H9 (cell line): ENCODE data around the gene TRIM10. TPM values are rescaled to one million over a fixed set of nuclear protein-coding genes. Genes with fewer than 3 reads are reported as not detected.

ENCODE experiments used
- DNase-seq: peaks from one replicate; pipeline ENCODE4 v3.0.0-alpha.2; 2017
- H2AFZ ChIP-seq: one replicate; pipeline ENCODE4 v1.6.1; 2013; ENCODE audit warnings: mild to moderate bottlenecking, low read length, control low read depth, moderate library complexity
- H2AK5ac ChIP-seq: 2 replicates; pipeline ENCODE4 v1.6.1; 2013; ENCODE audit warnings: low read length, control low read depth, mixed read lengths; ENCODE audit not compliant: insufficient read length
- H2BK120ac ChIP-seq: one replicate; pipeline ENCODE4 v1.6.1; 2013; ENCODE audit warnings: low read depth, mild to moderate bottlenecking, low read length, control low read depth, inconsistent platforms; ENCODE audit not compliant: poor library complexity, severe bottlenecking
- H2BK12ac ChIP-seq: 2 replicates; pipeline ENCODE4 v1.6.1; 2013; ENCODE audit warnings: low read length, control low read depth, mixed read lengths, low read depth; ENCODE audit not compliant: insufficient read length
- H2BK15ac ChIP-seq: 2 replicates; pipeline ENCODE4 v1.6.1; 2013; ENCODE audit warnings: low read depth, low read length, control low read depth
- H2BK20ac ChIP-seq: one replicate; pipeline ENCODE4 v1.6.1; 2013; ENCODE audit warnings: low read depth, mild to moderate bottlenecking, low read length, control low read depth, inconsistent platforms; ENCODE audit not compliant: poor library complexity, severe bottlenecking
- H2BK5ac ChIP-seq: 2 replicates; pipeline ENCODE4 v1.6.1; 2013; ENCODE audit warnings: low read length, control low read depth, mixed read lengths; ENCODE audit not compliant: insufficient read length
- H3K14ac ChIP-seq: 2 replicates; pipeline ENCODE4 v1.6.1; 2013; ENCODE audit warnings: low read length, control low read depth; ENCODE audit not compliant: insufficient read depth
- H3K18ac ChIP-seq: 2 replicates; pipeline ENCODE4 v1.6.1; 2013; ENCODE audit warnings: low read depth, mild to moderate bottlenecking, mixed read lengths, low read length, control low read depth; ENCODE audit not compliant: insufficient read length
- H3K23ac ChIP-seq: 2 replicates; pipeline ENCODE4 v1.6.1; 2013; ENCODE audit warnings: low read length, control low read depth, mixed read lengths, low read depth; ENCODE audit not compliant: insufficient read length
- H3K23me2 ChIP-seq: 2 replicates; pipeline ENCODE4 v1.6.1; 2013; ENCODE audit warnings: low read depth, mild to moderate bottlenecking, mixed read lengths, low read length, control low read depth; ENCODE audit not compliant: insufficient read length, poor library complexity, severe bottlenecking
- H3K27ac ChIP-seq: 2 replicates; pipeline ENCODE4 v1.5.1; 2013; ENCODE audit warnings: low read length, control low read depth, mixed read lengths, low read depth; ENCODE audit not compliant: insufficient read length
- H3K27me3 ChIP-seq: 2 replicates; pipeline ENCODE4 v1.6.1; 2013; ENCODE audit warnings: low read length, control low read depth, inconsistent platforms; ENCODE audit not compliant: insufficient read depth
- H3K4ac ChIP-seq: 2 replicates; pipeline ENCODE4 v1.6.1; 2013; ENCODE audit warnings: low read depth, mild to moderate bottlenecking, control low read depth, inconsistent platforms, low read length, moderate library complexity
- H3K4me1 ChIP-seq: 2 replicates; pipeline ENCODE4 v1.6.1; 2013; ENCODE audit warnings: low read length, control low read depth, inconsistent platforms; ENCODE audit not compliant: insufficient read depth
- H3K4me2 ChIP-seq: 2 replicates; pipeline ENCODE4 v1.6.1; 2013; ENCODE audit warnings: low read length, control low read depth, mixed read lengths; ENCODE audit not compliant: insufficient read length, insufficient read depth
- H3K56ac ChIP-seq: 2 replicates; pipeline ENCODE4 v1.6.1; 2013; ENCODE audit warnings: low read depth, mild to moderate bottlenecking, mixed read lengths, low read length, control low read depth; ENCODE audit not compliant: insufficient read length
- H3K79me1 ChIP-seq: 2 replicates; pipeline ENCODE4 v1.6.1; 2013; ENCODE audit warnings: low read depth, mild to moderate bottlenecking, moderate library complexity, low read length, control low read depth, inconsistent platforms; ENCODE audit not compliant: insufficient read depth, poor library complexity, severe bottlenecking
- H3K79me2 ChIP-seq: 2 replicates; pipeline ENCODE4 v1.6.1; 2013; ENCODE audit warnings: low read length, control low read depth, inconsistent platforms; ENCODE audit not compliant: insufficient read depth
- H3K9ac ChIP-seq: 2 replicates; pipeline ENCODE4 v1.6.1; 2013; ENCODE audit warnings: low read length, control low read depth, mixed read lengths; ENCODE audit not compliant: insufficient read length; ENCODE audit errors: extremely low read depth
- H3K9me3 ChIP-seq: one replicate; pipeline ENCODE4 v1.6.1; 2013; ENCODE audit warnings: low read depth, low read length, inconsistent platforms; ENCODE audit not compliant: control insufficient read depth
- H3T11ph ChIP-seq: one replicate; pipeline ENCODE4 v1.6.1; 2013; ENCODE audit warnings: mild to moderate bottlenecking, low read length, control low read depth, inconsistent platforms
- H4K20me1 ChIP-seq: one replicate; pipeline ENCODE4 v1.6.1; 2013; ENCODE audit not compliant: control insufficient read depth, insufficient read length, insufficient read depth
- H4K5ac ChIP-seq: 2 replicates; pipeline ENCODE4 v1.6.1; 2013; ENCODE audit warnings: low read depth, mild to moderate bottlenecking, mixed read lengths, low read length, control low read depth; ENCODE audit not compliant: insufficient read length
- H4K8ac ChIP-seq: replicated peaks from 2 replicates; pipeline ENCODE4 v1.6.1; 2013; ENCODE audit warnings: low read length, control low read depth, mixed read lengths, low read depth; ENCODE audit not compliant: insufficient read length
- H4K91ac ChIP-seq: 2 replicates; pipeline ENCODE4 v1.6.1; 2013; ENCODE audit warnings: low read depth, mild to moderate bottlenecking, moderate library complexity, mixed read lengths, low read length, control low read depth; ENCODE audit not compliant: insufficient read length
- H3K27ac Mint-ChIP-seq, 3 experiments: 2 replicates in 2 of 3; 3 replicates in 1 of 3; pipeline ENCODE4 v1.8.0; 2020 to 2021; ENCODE audit warnings: mixed read lengths in 3 of 3, mild to moderate bottlenecking in 1 of 3, moderate library complexity in 1 of 3
- H3K27me3 Mint-ChIP-seq: 2 replicates; pipeline ENCODE4 v1.8.0; 2021; ENCODE audit warnings: low read depth, mild to moderate bottlenecking, moderate library complexity, mixed read lengths
- H3K36me3 Mint-ChIP-seq, 3 experiments: 2 replicates in 2 of 3; 3 replicates in 1 of 3; pipeline ENCODE4 v1.8.0; 2020 to 2021; ENCODE audit warnings: low read depth in 3 of 3, mixed read lengths in 3 of 3; ENCODE audit not compliant: insufficient read depth in 1 of 3
- H3K4me1 Mint-ChIP-seq, 2 experiments: 2 replicates each; pipeline ENCODE4 v1.8.0; 2020; ENCODE audit warnings: mixed read lengths in 2 of 2
- H3K4me3 Mint-ChIP-seq, 2 experiments: 2 replicates in 1 of 2; 3 replicates in 1 of 2; pipeline ENCODE4 v1.8.0; 2020 to 2021; ENCODE audit warnings: mild to moderate bottlenecking in 2 of 2, mixed read lengths in 2 of 2, moderate library complexity in 1 of 2
- H3K9me3 Mint-ChIP-seq, 2 experiments: 2 replicates in 1 of 2; 3 replicates in 1 of 2; pipeline ENCODE4 v1.8.0; 2020; ENCODE audit warnings: mild to moderate bottlenecking in 2 of 2, mixed read lengths in 2 of 2, moderate library complexity in 1 of 2
- CTCF ChIP-seq: fragments of 200-600 bp; sonication (generic); conservative IDR thresholded peaks from 3 replicates; pipeline ENCODE4 v1.8.0; 2021; ENCODE audit warnings: antibody characterized with exemption, mild to moderate bottlenecking
- WGBS: extraction: QIAGEN DNeasy Blood & Tissue Kit; methylation state at CpG from one replicate; pipeline ENCODE4 v1.1.7; 2013; ENCODE audit warnings: missing lambda C conversion rate, low lambda C conversion rate, mixed read lengths; ENCODE audit not compliant: insufficient read length; ENCODE audit errors: extremely low coverage; 5-methylcytosine and 5-hydroxymethylcytosine counted together
- total RNA-seq: library from RNA; stranded (reverse); gene quantifications from 2 replicates; pipeline ENCODE4 v1.2.1, GENCODE V29; 2021

The TRIM10 gene
- total RNA-seq, 1 experiment from 2014 or later = 0.07 TPM

- Mint-ChIP-seq H3K4me3 (no peak within 1 kb of the TSS), H3K9me3 (no peaks in the 10 kb centered on the region), H3K27ac (no peak within 1 kb of the TSS; a peak in 1 of 7 replicates), H3K36me3 (no peaks in the 10 kb centered on the region), H3K4me1 (no peaks in the 10 kb centered on the region), H3K27me3 (peaks cover 50% of the 10 kb centered on the region)
- Histone ChIP-seq H3K14ac (peak within 1 kb of the TSS; percentile 72; the same call in 1 of the 2 replicates), H2AK5ac (no peak within 1 kb of the TSS), H2AFZ (peak within 1 kb of the TSS; percentile 44), H3K23ac (no peak within 1 kb of the TSS), H3K9ac (no peak within 1 kb of the TSS), H3K18ac (no peak within 1 kb of the TSS), H2BK20ac (no peak within 1 kb of the TSS), H4K8ac (no peak within 1 kb of the TSS), H4K91ac (no peak within 1 kb of the TSS), H3K9me3 (no peaks in the 10 kb centered on the region), H3K79me1 (no peaks in the 10 kb centered on the region), H2BK12ac (no peak within 1 kb of the TSS), H4K5ac (no peak within 1 kb of the TSS), H3K79me2 (no peaks in the 10 kb centered on the region), H3K27ac (no peak within 1 kb of the TSS), H3K4me2 (no peak within 1 kb of the TSS), H3K4ac (no peak within 1 kb of the TSS), H3K56ac (no peak within 1 kb of the TSS), H3K23me2 (no peaks in the 10 kb centered on the region), H2BK120ac (no peak within 1 kb of the TSS), H3K27me3 (no peaks in the 10 kb centered on the region), H3K4me1 (peaks cover 3% of the 10 kb centered on the region; the same call in 1 of the 2 replicates), H2BK5ac (no peak within 1 kb of the TSS), H4K20me1 (no peaks in the 10 kb centered on the region), H3T11ph (no peak within 1 kb of the TSS), H2BK15ac (no peak within 1 kb of the TSS)
- no peak for TF ChIP-seq CTCF
- DNase-seq = peak; percentile 60
- no CpG with 5 or more reads among the region's 31 CpGs for WGBS
Measured at GRCh38 chr6:30163090-30163917, 2.3 kb upstream of the TRIM10 start, which contains the start of gene TRIM15. TSS of gene TRIM15 (plus strand) at chr6:30163546. CDS start at chr6:30163685, 139 bp downstream.
